ENCODE measurements around the gene SEMA4D.

SEMA4D gene

GRCh38 chr9:89342948-89343347 is 155.0 kb downstream of the SEMA4D start:
- DNase-seq, result no peak

GRCh38 chr9:89342213-89342612 is 155.7 kb downstream of the SEMA4D start:
- no peak for DNase-seq

GRCh38 chr9:89340332-89340731 is 157.6 kb downstream of the SEMA4D start:
- no peak for DNase-seq

GRCh38 chr9:89339807-89340206 is 158.1 kb downstream of the SEMA4D start:
- no peak for DNase-seq

GRCh38 chr9:89330513-89330912 is 167.4 kb downstream of the SEMA4D start:
- no peak for DNase-seq

GRCh38 chr9:89329917-89330316 is 168.0 kb downstream of the SEMA4D start:
- DNase-seq, result no peak

GRCh38 chr9:89328064-89328463 is 169.8 kb downstream of the SEMA4D start:
- no peak for DNase-seq

- DNase-seq, result no peak
Measured at GRCh38 chr9:89325733-89326132, 172.2 kb downstream of the SEMA4D start.

- no peak for DNase-seq
Measured at GRCh38 chr9:89323390-89323789, 174.5 kb downstream of the SEMA4D start.

GRCh38 chr9:89319015-89319905 is 178.7 kb downstream of the SEMA4D start:
- no peak for DNase-seq

GRCh38 chr9:89318123-89319014 is 179.5 kb downstream of the SEMA4D start, which contains the start of gene SECISBP2:
SECISBP2 (plus strand) TSS chr9:89318500; CDS start chr9:89318577, 77 bp downstream.
- peak; percentile 96 for DNase-seq

- DNase-seq, result no peak
Measured at GRCh38 chr9:89317282-89317681, 180.6 kb downstream of the SEMA4D start.

GRCh38 chr9:89315482-89315881 is 182.4 kb downstream of the SEMA4D start:
- no peak for DNase-seq

GRCh38 chr9:89314955-89315354 is 183.0 kb downstream of the SEMA4D start:
- no peak for DNase-seq

GRCh38 chr9:89313842-89314241 is 184.1 kb downstream of the SEMA4D start:
- no peak for DNase-seq

GRCh38 chr9:89312222-89312571 is 185.7 kb downstream of the SEMA4D start:
- peak; percentile 22 for DNase-seq

GRCh38 chr9:89311346-89312221 is 186.3 kb downstream of the SEMA4D start:
- no peak for DNase-seq
